ENCODE data around the gene SLX9. TPM values are rescaled to one million over a fixed set of nuclear protein-coding genes. Genes with fewer than 3 reads are reported as not detected.
A peak's percentile ranks its signal among the peaks of the same experiment; 100 is the strongest.

The SLX9 gene
- polyA plus RNA-seq, 1 of the 3 experiments (the other 2 are of a cell fraction), result 42.9 TPM

GRCh38 chr21:45011911-45012661, 72.3 kb downstream of the SLX9 start (continued):
- TF ChIP-seq NFIC (IDR thresholded peaks at IDR 0.05; ENCODE audit: borderline replicate concordance) (peak; percentile 81), REST (IDR thresholded peaks at IDR 0.05; ENCODE audit: low read depth, low read length) (peak; percentile 76), TEAD4 (IDR thresholded peaks at IDR 0.05; ENCODE audit: borderline replicate concordance, insufficient read depth) (peak; percentile 99), EZH2phosphoT487 (IDR thresholded peaks at IDR 0.05; ENCODE audit: borderline replicate concordance, low read depth) (no peak), USF2 (IDR thresholded peaks at IDR 0.05; ENCODE audit: borderline replicate concordance, low read depth, low read length) (no peak)

- Histone ChIP-seq H3K79me2 (ENCODE audit: insufficient read depth) (no peaks in the 10 kb centered on the region), H3K4me3 (ENCODE audit: low read depth in 2 of 2, low read length in 1 of 2) (no peak overlapping the region), H4K20me1 (ENCODE audit: insufficient read depth) (no peaks in the 10 kb centered on the region), H3K9me2 (no peaks in the 10 kb centered on the region), H3K27me3 (ENCODE audit: insufficient read depth) (no peaks in the 10 kb centered on the region), H3F3A (replicated peaks; ENCODE audit: insufficient read depth) (peaks cover 6% of the 10 kb centered on the region), H2AFZ (ENCODE audit: low read depth) (peak overlapping the region; percentile 54; the same call in 1 of the 2 replicates), H3K4me1 (ENCODE audit: control insufficient read depth in 1 of 2, insufficient read depth in 2 of 2, low read depth in 1 of 2, low read length in 1 of 2) (peaks cover 0 to 18% of the 10 kb centered on the region in 2 experiments; a peak in 3 of 4 replicates), H3K27ac (ENCODE audit: low read depth in 2 of 2, low read length in 1 of 2) (peak overlapping the region in 1 of 2 experiments; percentile 70; a peak in 2 of 4 replicates), H3K9me3 (0 out of 2 replicates have a peak, but pooled peaks cover 5% of the 10 kb centered on the region), H3K36me3 (replicated peaks in 1 of 2; ENCODE audit: control insufficient read depth in 1 of 2, insufficient read depth in 2 of 2, low read length in 1 of 2) (no peaks in the 10 kb centered on the region), H3K4me2 (peak overlapping the region; percentile 66), H3K9ac (peak overlapping the region; percentile 45; the same call in 1 of the 2 replicates)
- CTCF ChIA-PET, result interaction anchor here (1.3 kb wide), 1 partner anchor 125 kb away, joined by 4 read pairs; no protein-coding TSS in a partner anchor
- POLR2A ChIA-PET, result no interaction called here
- WGBS (ENCODE audit: low lambda C conversion rate), result 62% methylated on average over 7 of the region's 10 CpGs
- DNase-seq, result no peak
- no peak for TF ChIP-seq PBX3 (IDR thresholded peaks at IDR 0.05)
- no peak for TF ChIP-seq FOSL2 (IDR thresholded peaks at IDR 0.05; ENCODE audit: borderline replicate concordance, low read depth)
- no peak for TF ChIP-seq EZH2phosphoT487 (IDR thresholded peaks at IDR 0.05; ENCODE audit: borderline replicate concordance, low read depth)
- no peak for TF ChIP-seq GABPA (IDR thresholded peaks at IDR 0.05; ENCODE audit: low read depth)
- TF ChIP-seq SIN3A (IDR thresholded peaks at IDR 0.05; ENCODE audit: borderline replicate concordance, low read depth, low read length), result no peak
- no peak for TF ChIP-seq NFIC (IDR thresholded peaks at IDR 0.05; ENCODE audit: borderline replicate concordance)
- no peak for TF ChIP-seq RFX5 (IDR thresholded peaks at IDR 0.05; ENCODE audit: low read length)
- no peak for TF ChIP-seq USF1 (IDR thresholded peaks at IDR 0.05; ENCODE audit: borderline replicate concordance, low read depth)
- TF ChIP-seq NRF1 (IDR thresholded peaks at IDR 0.05; ENCODE audit: low read depth, low read length), result no peak
Observed at GRCh38 chr21:45012662-45013259, 72.9 kb downstream of the SLX9 start.

Data from SK-N-SH (cell line).